SK-N-SH (cell line): ENCODE data around the gene MAN2B2. TPM values are rescaled to one million over a fixed set of nuclear protein-coding genes. Genes with fewer than 3 reads are reported as not detected.

Experiments used
- CTCF ChIA-PET: fragments of 300-600, 350-600 bp; formaldehyde crosslinking; extraction: SDS; loops from one replicate; lab custom pipeline; 2021; lab: Yijun Ruan, JAX
- POLR2A ChIA-PET: fragments of 350-600 bp; sonication (Branson Sonifier 250); formaldehyde crosslinking; extraction: SDS; loops from one replicate; lab custom pipeline; 2020; ENCODE audit warnings: antibody characterized with exemption, inconsistent platforms; lab: Yijun Ruan, JAX
- DNase-seq: peaks from one replicate; pipeline ENCODE4 v3.0.0; 2012
- H2AFZ ChIP-seq: fragments of 200-600 bp; sonication (generic); 2 replicates; pipeline ENCODE4 v1.8.1; 2016; ENCODE audit warnings: antibody characterized with exemption, mild to moderate bottlenecking, low read depth
- H3F3A ChIP-seq: fragments of 200-600 bp; sonication (generic); replicated peaks from 2 replicates; pipeline ENCODE3; 2016; ENCODE audit warnings: antibody characterized with exemption, mild to moderate bottlenecking; ENCODE audit not compliant: insufficient read depth
- H3K27ac ChIP-seq, 2 experiments: fragments of 200-500 bp in 1 of 2; fragments of 200-600 bp in 1 of 2; sonication (Bioruptor generic) in 1 of 2; sonication (generic), shearing (Covaris generic) in 1 of 2; 2 replicates each; pipeline versions ENCODE4 v1.5.1 to v1.6.1; 2014 to 2016; ENCODE audit warnings: low read depth in 2 of 2, inconsistent platforms in 1 of 2, low read length in 1 of 2, mild to moderate bottlenecking in 1 of 2, mixed read lengths in 1 of 2
- H3K27me3 ChIP-seq: fragments of 200-600 bp; sonication (generic), shearing (Covaris generic); 2 replicates; pipeline ENCODE4 v1.6.1; 2016; ENCODE audit warnings: mixed run types; ENCODE audit not compliant: insufficient read depth
- H3K36me3 ChIP-seq, 2 experiments: fragments of 200-500 bp in 1 of 2; fragments of 200-600 bp in 1 of 2; sonication (Bioruptor generic) in 1 of 2; sonication (generic) in 1 of 2; replicated peaks in 1 of 2; 2 replicates each; pipeline versions ENCODE3 to v1.5.1; 2014 to 2016; ENCODE audit warnings: low read length in 1 of 2, mild to moderate bottlenecking in 1 of 2; ENCODE audit not compliant: insufficient read depth in 2 of 2, control insufficient read depth in 1 of 2
- H3K4me1 ChIP-seq, 2 experiments: fragments of 200-500 bp in 1 of 2; fragments of 200-600 bp in 1 of 2; sonication (Bioruptor generic) in 1 of 2; sonication (generic), shearing (Covaris generic) in 1 of 2; 2 replicates each; pipeline versions ENCODE4 v1.5.1 to v1.6.1; 2014 to 2016; ENCODE audit warnings: low read depth in 1 of 2, low read length in 1 of 2, mixed run types in 1 of 2; ENCODE audit not compliant: insufficient read depth in 2 of 2, control insufficient read depth in 1 of 2
- H3K4me2 ChIP-seq: fragments of 200-600 bp; sonication (generic), shearing (Covaris generic); 2 replicates; pipeline ENCODE4 v1.6.1; 2017; ENCODE audit warnings: mixed run types
- H3K4me3 ChIP-seq, 2 experiments: fragments of 200-500 bp in 1 of 2; fragments of 200-600 bp in 1 of 2; sonication (Bioruptor generic) in 1 of 2; sonication (generic), shearing (Covaris generic) in 1 of 2; 2 replicates each; pipeline versions ENCODE4 v1.5.1 to v1.8.1; 2014 to 2016; ENCODE audit warnings: low read depth in 2 of 2, inconsistent platforms in 1 of 2, low read length in 1 of 2, mild to moderate bottlenecking in 1 of 2, mixed read lengths in 1 of 2, moderate library complexity in 1 of 2
- H3K79me2 ChIP-seq: fragments of 200-600 bp; sonication (generic); 2 replicates; pipeline ENCODE4 v1.8.1; 2017; ENCODE audit warnings: mild to moderate bottlenecking; ENCODE audit not compliant: insufficient read depth
- H3K9ac ChIP-seq: fragments of 200-600 bp; sonication (generic); 2 replicates; pipeline ENCODE4 v1.6.1; 2017; ENCODE audit warnings: mixed run types
- H3K9me2 ChIP-seq: fragments of 200-600 bp; sonication (generic); 2 replicates; pipeline ENCODE4 v1.6.1; 2017; ENCODE audit warnings: mixed run types
- H3K9me3 ChIP-seq: fragments of 200-600 bp; sonication (generic); 2 replicates; pipeline ENCODE4 v1.6.1; 2017; ENCODE audit warnings: mixed run types, mild to moderate bottlenecking, moderate library complexity
- H4K20me1 ChIP-seq: fragments of 200-600 bp; sonication (generic); 2 replicates; pipeline ENCODE4 v1.6.1; 2017; ENCODE audit warnings: mild to moderate bottlenecking, mixed run types; ENCODE audit not compliant: insufficient read depth
- CHD2 ChIP-seq: fragments of 150-350 bp; IDR thresholded peaks from 2 replicates; pipeline ENCODE4 v1.6.1; 2018; ENCODE audit warnings: low read length; ENCODE audit not compliant: partially characterized antibody
- EP300 ChIP-seq, 2 experiments: IDR thresholded peaks; 2 replicates each; pipeline versions ENCODE4 v1.4.0 to v1.6.1; 2012; ENCODE audit warnings: borderline replicate concordance in 1 of 2, low read depth in 1 of 2, low read length in 1 of 2
- FOXM1 ChIP-seq: IDR thresholded peaks from 2 replicates; pipeline ENCODE4 v1.4.0; 2012; ENCODE audit warnings: low read depth, mild to moderate bottlenecking
- GATA2 ChIP-seq: sonication (generic); formaldehyde crosslinking; IDR thresholded peaks from 2 replicates; pipeline ENCODE4 v1.5.0; 2020; ENCODE audit warnings: mild to moderate bottlenecking, missing genetic modification reagents
- MXI1 ChIP-seq: IDR thresholded peaks from 2 replicates; pipeline ENCODE4 v1.6.1; 2012; ENCODE audit warnings: mild to moderate bottlenecking, low read depth, low read length, improper control_type of control experiment
- RAD21 ChIP-seq: IDR thresholded peaks from 2 replicates; pipeline ENCODE4 v1.6.1; 2012; ENCODE audit warnings: mild to moderate bottlenecking, low read length
- SMC3 ChIP-seq: IDR thresholded peaks from 2 replicates; pipeline ENCODE4 v1.6.1; 2012; ENCODE audit warnings: low read depth, low read length, improper control_type of control experiment
- TCF12 ChIP-seq: IDR thresholded peaks from 2 replicates; pipeline ENCODE4 v1.4.0; 2012
- WGBS: methylation state at CpG from one replicate; pipeline ENCODE4 v1.1.6; 2017; ENCODE audit warnings: low lambda C conversion rate; 5-methylcytosine and 5-hydroxymethylcytosine counted together
- polyA plus RNA-seq, 3 experiments: library from polyadenylated mRNA; depleted of rRNA; stranded (reverse); fragments of >200 nt; gene quantifications; 2 replicates each; pipeline ENCODE4 v1.2.3, GENCODE V29; 2012
- TF ChIP-seq, protein P1 (sequence below): IDR thresholded peaks from 2 replicates; pipeline ENCODE4; 2012
- TF ChIP-seq, protein P2 (sequence below): IDR thresholded peaks from 2 replicates; pipeline ENCODE4 v1.4.0; 2012; ENCODE audit warnings: low read depth, borderline replicate concordance

Gene MAN2B2
- polyA plus RNA-seq, 1 of the 3 experiments (the other 2 are of a cell fraction) = 24.9 TPM

GRCh38 chr4:6546681-6547447 is 28.1 kb upstream of the MAN2B2 start (continued):
- TF ChIP-seq, protein P1, sequence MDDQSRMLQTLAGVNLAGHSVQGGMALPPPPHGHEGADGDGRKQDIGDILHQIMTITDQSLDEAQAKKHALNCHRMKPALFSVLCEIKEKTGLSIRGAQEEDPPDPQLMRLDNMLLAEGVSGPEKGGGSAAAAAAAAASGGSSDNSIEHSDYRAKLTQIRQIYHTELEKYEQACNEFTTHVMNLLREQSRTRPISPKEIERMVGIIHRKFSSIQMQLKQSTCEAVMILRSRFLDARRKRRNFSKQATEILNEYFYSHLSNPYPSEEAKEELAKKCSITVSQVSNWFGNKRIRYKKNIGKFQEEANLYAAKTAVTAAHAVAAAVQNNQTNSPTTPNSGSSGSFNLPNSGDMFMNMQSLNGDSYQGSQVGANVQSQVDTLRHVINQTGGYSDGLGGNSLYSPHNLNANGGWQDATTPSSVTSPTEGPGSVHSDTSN = no peak
- TF ChIP-seq FOXM1 = no peak

DNA sequence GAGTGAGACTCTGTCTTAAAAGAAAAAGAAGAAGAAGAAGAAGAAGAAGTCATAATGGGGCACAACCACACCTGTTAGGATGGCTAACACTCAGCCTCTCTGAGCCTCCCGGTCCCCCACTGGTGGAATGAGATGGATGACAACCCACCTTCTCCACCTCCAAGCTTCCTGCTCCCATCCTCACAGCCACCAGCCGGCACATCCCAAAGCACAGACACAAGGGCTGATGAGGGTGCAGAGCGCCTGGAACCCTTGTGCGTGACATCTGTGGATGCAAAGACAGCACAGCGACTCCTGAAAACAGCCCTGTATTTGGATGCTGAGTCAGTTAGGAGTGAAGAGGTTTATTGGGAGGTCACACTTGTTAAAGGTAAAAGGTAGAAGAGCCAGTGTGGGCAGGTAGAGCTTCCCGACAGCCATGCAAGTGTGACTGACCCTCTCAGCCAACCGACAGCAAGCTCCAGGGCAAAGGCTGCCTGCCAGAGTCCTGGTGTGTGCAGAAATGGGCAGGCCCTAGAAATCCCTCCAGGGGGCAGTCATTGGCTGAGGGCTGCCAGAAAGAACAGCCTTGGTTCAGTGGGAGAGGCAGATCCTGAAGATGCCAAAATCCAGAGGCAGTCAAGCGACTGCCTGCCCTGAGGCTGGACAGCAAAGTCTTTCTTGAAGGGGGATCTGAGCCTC is 26.6 kb upstream of the MAN2B2 start:
- 63% methylated on average over 7 of the region's 8 CpGs for WGBS

GRCh38 chr4:6548882-6549230 is 26.1 kb upstream of the MAN2B2 start:
- 16% methylated on average over 4 of the region's 4 CpGs for WGBS
- CTCF ChIA-PET = interaction anchor here (0.7 to 12.9 kb wide), 21 partner anchors 7 to 553 kb away, joined by 3 to 248 read pairs (median 5); partner anchors contain the start of genes MAN2B2 and MRFAP1
- TF ChIP-seq GATA2 (no peak), MXI1 (peak; percentile 59), RAD21 (no peak), EP300 (IDR thresholded peaks at IDR 0.05; ENCODE audit: borderline replicate concordance in 1 of 2, low read depth in 1 of 2, low read length in 1 of 2) (peak in 1 of 2 experiments; percentile 22; a peak in 1 of 4 replicates)

More for the DNA sequence above, 26.6 kb upstream of the MAN2B2 start:
- H3K9me2 ChIP-seq = no peaks in the 10 kb centered on the region
- H2AFZ ChIP-seq = no peak overlapping the region
- POLR2A ChIA-PET = interaction anchor here (1.2 to 1.7 kb wide), 2 partner anchors 27 to 95 kb away, joined by 3 to 6 read pairs; partner anchors contain the start of gene MAN2B2
- no peaks in the 10 kb centered on the region for H3K36me3 ChIP-seq
- TF ChIP-seq RAD21 = peak; percentile 62
- no peak for TF ChIP-seq CHD2
- no peak for TF ChIP-seq MXI1
- peak; percentile 23; the same call in 1 of the 2 replicates for TF ChIP-seq SMC3
- TF ChIP-seq, protein P2, sequence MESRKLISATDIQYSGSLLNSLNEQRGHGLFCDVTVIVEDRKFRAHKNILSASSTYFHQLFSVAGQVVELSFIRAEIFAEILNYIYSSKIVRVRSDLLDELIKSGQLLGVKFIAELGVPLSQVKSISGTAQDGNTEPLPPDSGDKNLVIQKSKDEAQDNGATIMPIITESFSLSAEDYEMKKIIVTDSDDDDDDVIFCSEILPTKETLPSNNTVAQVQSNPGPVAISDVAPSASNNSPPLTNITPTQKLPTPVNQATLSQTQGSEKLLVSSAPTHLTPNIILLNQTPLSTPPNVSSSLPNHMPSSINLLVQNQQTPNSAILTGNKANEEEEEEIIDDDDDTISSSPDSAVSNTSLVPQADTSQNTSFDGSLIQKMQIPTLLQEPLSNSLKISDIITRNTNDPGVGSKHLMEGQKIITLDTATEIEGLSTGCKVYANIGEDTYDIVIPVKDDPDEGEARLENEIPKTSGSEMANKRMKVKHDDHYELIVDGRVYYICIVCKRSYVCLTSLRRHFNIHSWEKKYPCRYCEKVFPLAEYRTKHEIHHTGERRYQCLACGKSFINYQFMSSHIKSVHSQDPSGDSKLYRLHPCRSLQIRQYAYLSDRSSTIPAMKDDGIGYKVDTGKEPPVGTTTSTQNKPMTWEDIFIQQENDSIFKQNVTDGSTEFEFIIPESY = no peak
- no peak for TF ChIP-seq TCF12
- TF ChIP-seq, all 33 proteins: peak for 2
- peak; percentile 78 for DNase-seq
- CTCF ChIA-PET = interaction anchor here (0.6 to 12.9 kb wide), 35 partner anchors 8 to 551 kb away, joined by 3 to 248 read pairs (median 4); partner anchors contain the start of genes MAN2B2, MRFAP1 and PPP2R2C
- Histone ChIP-seq H3K4me2 (no peak overlapping the region), H3F3A (no peaks in the 10 kb centered on the region), H4K20me1 (0 out of 2 replicates have a peak, but pooled peaks cover 3% of the 10 kb centered on the region), H3K79me2 (no peaks in the 10 kb centered on the region), H3K4me3 (no peak overlapping the region; a peak in 1 of 4 replicates), H3K27me3 (no peaks in the 10 kb centered on the region), H3K9ac (no peak overlapping the region), H3K9me3 (no peaks in the 10 kb centered on the region), H3K27ac (peak overlapping the region in 1 of 2 experiments; percentile 31; a peak in 1 of 4 replicates), H3K4me1 (peaks cover 0 to 20% of the 10 kb centered on the region in 2 experiments; a peak in 1 of 4 replicates)

More at GRCh38 chr4:6548882-6549230, 26.1 kb upstream of the MAN2B2 start:
- no peak overlapping the region for H3K4me2 ChIP-seq
- no peaks in the 10 kb centered on the region for H3K27me3 ChIP-seq
- no peak overlapping the region for H2AFZ ChIP-seq
- H3K4me1 ChIP-seq = peaks cover 0 to 20% of the 10 kb centered on the region in 2 experiments; a peak in 1 of 4 replicates
- H3K9me3 ChIP-seq = no peaks in the 10 kb centered on the region
- H3K9ac ChIP-seq = no peak overlapping the region
- H3K27ac ChIP-seq = 0 out of 4 replicates have a peak overlapping the region, but pooled peaks of 1 of the 2 experiments have one; percentile 31
- peak; percentile 62 for DNase-seq
- H3K4me3 ChIP-seq = no peak overlapping the region
- POLR2A ChIA-PET = interaction anchor here (1.2 to 1.7 kb wide), 2 partner anchors 26 to 94 kb away, joined by 3 to 6 read pairs; partner anchors contain the start of gene MAN2B2
- H3F3A ChIP-seq = no peaks in the 10 kb centered on the region
- no peaks in the 10 kb centered on the region for H3K36me3 ChIP-seq
- 0 out of 2 replicates have a peak, but pooled peaks cover 3% of the 10 kb centered on the region for H4K20me1 ChIP-seq
- H3K9me2 ChIP-seq = no peaks in the 10 kb centered on the region
- H3K79me2 ChIP-seq = no peaks in the 10 kb centered on the region
